Gastroesophageal sphincter (tissue), 3 donors: ENCODE data around the gene CRIP2.

ENCODE experiments used
- EP300 ChIP-seq: sonication (generic); formaldehyde crosslinking; IDR thresholded peaks from one replicate; pipeline ENCODE4 v1.6.1; 2017; ENCODE audit warnings: antibody characterized with exemption, mild to moderate bottlenecking
- POLR2A ChIP-seq, 2 donors: fragments of 450-650 bp; IDR thresholded peaks; one replicate each; pipeline ENCODE4 v1.6.1; 2017; ENCODE audit warnings: antibody characterized with exemption in 2 of 2, mild to moderate bottlenecking in 2 of 2, moderate library complexity in 1 of 2
- TF ChIP-seq, protein P1 (sequence below), 4 experiments: fragments of 200-600 bp in 2 of 4; fragments of 450-650 bp in 2 of 4; sonication (generic) in 1 of 4; IDR thresholded peaks; one replicate each; pipeline ENCODE4 v1.5.1; 2017 to 2019; ENCODE audit warnings: antibody characterized with exemption in 4 of 4, mild to moderate bottlenecking in 2 of 4, moderate library complexity in 2 of 4

DNA sequence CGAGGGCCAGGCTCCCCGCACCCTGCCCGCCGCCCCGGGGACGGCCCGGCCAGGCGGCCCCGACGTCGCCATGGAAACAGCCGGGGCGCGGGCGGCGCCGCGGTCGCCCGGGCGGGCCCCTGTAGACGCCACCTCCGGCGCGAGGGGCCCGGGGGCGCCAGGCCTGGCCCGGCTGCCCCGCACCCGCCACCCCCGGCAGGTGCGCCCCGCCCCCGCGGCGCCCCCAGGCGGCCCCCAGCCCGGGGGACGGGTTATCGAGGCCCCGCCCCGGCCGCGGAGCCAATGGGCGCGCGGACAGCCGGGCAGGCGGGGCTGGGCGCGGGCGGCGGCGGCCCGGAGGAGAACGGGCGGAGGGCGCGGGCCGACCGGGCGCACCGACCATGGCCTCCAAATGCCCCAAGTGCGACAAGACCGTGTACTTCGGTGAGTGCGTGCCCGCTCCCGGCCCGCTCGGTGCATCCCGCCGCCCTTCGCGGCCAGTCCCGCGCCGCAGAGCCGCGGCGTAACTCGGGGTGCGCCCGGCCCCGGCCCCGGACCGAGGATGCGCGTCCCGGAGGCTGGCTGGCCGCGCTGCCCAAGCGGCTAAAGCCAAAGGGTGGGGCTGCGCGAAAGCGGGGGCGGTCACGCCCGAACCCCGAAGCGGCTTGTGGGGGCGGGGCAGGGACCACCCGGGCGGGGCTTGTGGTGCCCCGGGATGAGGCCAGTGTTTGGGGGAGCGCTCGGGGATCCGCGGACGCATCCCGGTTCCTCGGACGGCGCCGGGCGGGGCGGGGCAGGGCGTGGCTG is at the start of gene CRIP2:
- no peak for TF ChIP-seq EP300
- TF ChIP-seq, protein P1, sequence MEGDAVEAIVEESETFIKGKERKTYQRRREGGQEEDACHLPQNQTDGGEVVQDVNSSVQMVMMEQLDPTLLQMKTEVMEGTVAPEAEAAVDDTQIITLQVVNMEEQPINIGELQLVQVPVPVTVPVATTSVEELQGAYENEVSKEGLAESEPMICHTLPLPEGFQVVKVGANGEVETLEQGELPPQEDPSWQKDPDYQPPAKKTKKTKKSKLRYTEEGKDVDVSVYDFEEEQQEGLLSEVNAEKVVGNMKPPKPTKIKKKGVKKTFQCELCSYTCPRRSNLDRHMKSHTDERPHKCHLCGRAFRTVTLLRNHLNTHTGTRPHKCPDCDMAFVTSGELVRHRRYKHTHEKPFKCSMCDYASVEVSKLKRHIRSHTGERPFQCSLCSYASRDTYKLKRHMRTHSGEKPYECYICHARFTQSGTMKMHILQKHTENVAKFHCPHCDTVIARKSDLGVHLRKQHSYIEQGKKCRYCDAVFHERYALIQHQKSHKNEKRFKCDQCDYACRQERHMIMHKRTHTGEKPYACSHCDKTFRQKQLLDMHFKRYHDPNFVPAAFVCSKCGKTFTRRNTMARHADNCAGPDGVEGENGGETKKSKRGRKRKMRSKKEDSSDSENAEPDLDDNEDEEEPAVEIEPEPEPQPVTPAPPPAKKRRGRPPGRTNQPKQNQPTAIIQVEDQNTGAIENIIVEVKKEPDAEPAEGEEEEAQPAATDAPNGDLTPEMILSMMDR (IDR thresholded peaks at IDR 0.05) = no peak
- peak; percentile 62 to 82 for TF ChIP-seq POLR2A (IDR thresholded peaks at IDR 0.05)
